ENCODE results near the gene TLCD3B. TPM values are rescaled to one million over a fixed set of nuclear protein-coding genes. Genes with fewer than 3 reads are reported as not detected.

TLCD3B gene
- total and polyA plus RNA-seq, 12 donors = 0.11 to 10.6 (median 0.72) TPM; not detected in 3

DNA sequence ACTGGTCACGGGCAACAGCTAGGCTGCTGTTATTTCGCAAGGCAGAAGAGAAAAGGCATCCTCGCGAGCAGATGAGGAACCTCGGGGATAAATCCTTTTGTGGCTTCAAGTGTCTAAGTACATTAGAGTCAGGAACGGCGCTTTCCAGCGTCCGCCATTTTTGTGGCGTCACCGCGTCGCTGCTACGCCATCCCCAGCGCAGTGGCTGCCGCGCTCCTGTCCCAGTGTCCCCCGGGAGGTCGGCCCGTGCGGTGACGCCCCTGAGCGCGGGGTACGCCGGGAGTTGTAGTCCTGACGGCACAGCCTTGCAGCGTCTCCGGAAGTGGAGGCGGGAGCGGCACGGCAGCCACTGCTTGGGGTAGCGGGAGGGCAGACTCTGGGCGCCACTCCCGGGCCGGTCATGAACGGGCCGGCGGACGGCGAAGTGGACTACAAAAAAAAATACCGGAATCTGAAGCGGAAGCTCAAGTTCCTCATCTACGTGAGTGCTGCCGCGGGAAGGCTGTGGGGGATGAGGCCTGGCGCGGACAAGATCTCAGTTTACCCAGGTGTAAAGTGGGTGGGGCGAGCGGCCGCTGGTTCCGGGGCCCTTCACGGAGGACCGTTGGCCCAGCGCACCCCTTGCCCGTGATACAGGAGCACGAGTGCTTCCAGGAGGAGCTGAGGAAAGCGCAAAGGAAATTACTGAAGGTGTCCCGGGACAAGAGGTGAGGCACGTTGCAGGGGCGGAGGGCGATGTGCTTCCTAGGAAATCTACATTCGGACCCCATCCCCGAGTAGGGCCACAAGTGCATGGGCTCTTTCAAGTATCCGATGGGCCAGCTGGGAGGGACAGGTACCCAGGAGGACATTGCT is 34.9 kb downstream of the TLCD3B start, which contains the start of gene INO80E:
Gene INO80E, plus strand, starts transcription at position 331 of the 855 bp plus-strand sequence. Its CDS starts 70 bp downstream, at position 401.
- peak within 1 kb of the TSS; percentile 82 to 97 (median 94) for H3K27ac ChIP-seq
- intact Hi-C loops (cut with DNase I) = loop anchor here in 1 of 2 donors (10.0 kb wide), 1 partner anchor 71 kb away; the partner anchor contains the start of gene KCTD13
- H3K27me3 ChIP-seq = no peaks in the 10 kb centered on the region
- WGBS, 4 donors = 0% methylated on average over 26 to 65 of the region's 65 CpGs
- peaks cover 17 to 24% of the 10 kb centered on the region in 2 donors for H3K4me1 ChIP-seq (replicated peaks in 1 of 2)
- no peaks in the 10 kb centered on the region for H3K9me3 ChIP-seq (replicated peaks in 1 of 3)
- H3K36me3 ChIP-seq (replicated peaks in 1 of 2) = peaks cover 0 to 29% of the 10 kb centered on the region in 2 donors
- peak within 1 kb of the TSS; percentile 30 to 83 (median 51) for H3K4me3 ChIP-seq
- peak; percentile 98 to 99 (median 99) for DNase-seq
- TF ChIP-seq POLR2A (IDR thresholded peaks at IDR 0.05) = peak in 1 of 2 donors; percentile 65
- TF ChIP-seq, protein P1, sequence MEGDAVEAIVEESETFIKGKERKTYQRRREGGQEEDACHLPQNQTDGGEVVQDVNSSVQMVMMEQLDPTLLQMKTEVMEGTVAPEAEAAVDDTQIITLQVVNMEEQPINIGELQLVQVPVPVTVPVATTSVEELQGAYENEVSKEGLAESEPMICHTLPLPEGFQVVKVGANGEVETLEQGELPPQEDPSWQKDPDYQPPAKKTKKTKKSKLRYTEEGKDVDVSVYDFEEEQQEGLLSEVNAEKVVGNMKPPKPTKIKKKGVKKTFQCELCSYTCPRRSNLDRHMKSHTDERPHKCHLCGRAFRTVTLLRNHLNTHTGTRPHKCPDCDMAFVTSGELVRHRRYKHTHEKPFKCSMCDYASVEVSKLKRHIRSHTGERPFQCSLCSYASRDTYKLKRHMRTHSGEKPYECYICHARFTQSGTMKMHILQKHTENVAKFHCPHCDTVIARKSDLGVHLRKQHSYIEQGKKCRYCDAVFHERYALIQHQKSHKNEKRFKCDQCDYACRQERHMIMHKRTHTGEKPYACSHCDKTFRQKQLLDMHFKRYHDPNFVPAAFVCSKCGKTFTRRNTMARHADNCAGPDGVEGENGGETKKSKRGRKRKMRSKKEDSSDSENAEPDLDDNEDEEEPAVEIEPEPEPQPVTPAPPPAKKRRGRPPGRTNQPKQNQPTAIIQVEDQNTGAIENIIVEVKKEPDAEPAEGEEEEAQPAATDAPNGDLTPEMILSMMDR (IDR thresholded peaks at IDR 0.05) = no peak

DNA sequence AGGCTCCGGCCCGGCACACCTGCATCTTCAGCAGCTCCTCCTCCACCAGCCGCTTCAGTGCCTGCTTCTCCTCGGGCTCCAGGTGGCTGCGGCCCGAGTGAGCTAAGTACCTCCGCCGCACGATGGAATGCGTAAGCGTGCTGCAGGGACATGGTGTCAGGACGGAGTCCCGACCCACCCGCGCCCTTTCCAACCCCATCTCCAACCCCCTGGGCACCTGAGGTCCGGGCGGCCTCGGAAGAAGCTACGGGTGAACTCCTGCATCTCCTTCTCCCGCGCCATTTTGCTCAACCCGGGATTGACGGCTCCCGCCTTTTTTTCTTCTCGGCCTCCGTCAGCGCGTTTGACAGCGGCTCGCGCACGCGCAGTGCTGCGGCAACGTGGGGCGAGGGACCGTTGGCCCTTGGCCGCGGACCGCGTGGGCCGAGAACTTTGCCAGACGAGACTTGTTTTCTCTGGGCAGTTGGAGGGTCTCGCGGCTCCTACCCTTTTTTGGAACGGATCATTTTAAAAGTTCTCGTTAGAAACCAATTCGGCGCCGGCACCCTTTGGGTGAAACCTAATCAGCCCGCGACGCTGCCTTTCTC is 35.7 kb downstream of the TLCD3B start, which contains the start of gene HIRIP3:
Gene HIRIP3, minus strand, starts transcription at position 294 of the 587 bp plus-strand sequence. Its CDS starts 12 bp downstream, at position 282.
- 0 to 1% (median 0%) methylated on average over 29 to 53 of the region's 53 CpGs for WGBS, 4 donors
- Histone ChIP-seq H3K27me3 (no peaks in the 10 kb centered on the region), H3K27ac (peak within 1 kb of the TSS; percentile 82 to 97 (median 94)), H3K4me1 (replicated peaks in 1 of 2) (peaks cover 17 to 24% of the 10 kb centered on the region in 2 donors), H3K4me3 (peak within 1 kb of the TSS; percentile 30 to 83 (median 51)), H3K36me3 (replicated peaks in 1 of 2) (peaks cover 0 to 32% of the 10 kb centered on the region in 2 donors), H3K9me3 (replicated peaks in 1 of 3) (no peaks in the 10 kb centered on the region)
- intact Hi-C loops (cut with DNase I) = loop anchor here in 1 of 2 donors (10.0 kb wide), 1 partner anchor 71 kb away; the partner anchor contains the start of gene KCTD13
- TF ChIP-seq, protein P1 (IDR thresholded peaks at IDR 0.05) = no peak
- no peak for TF ChIP-seq POLR2A (IDR thresholded peaks at IDR 0.05)
- DNase-seq = peak; percentile 82 to 93 (median 90)

DNA sequence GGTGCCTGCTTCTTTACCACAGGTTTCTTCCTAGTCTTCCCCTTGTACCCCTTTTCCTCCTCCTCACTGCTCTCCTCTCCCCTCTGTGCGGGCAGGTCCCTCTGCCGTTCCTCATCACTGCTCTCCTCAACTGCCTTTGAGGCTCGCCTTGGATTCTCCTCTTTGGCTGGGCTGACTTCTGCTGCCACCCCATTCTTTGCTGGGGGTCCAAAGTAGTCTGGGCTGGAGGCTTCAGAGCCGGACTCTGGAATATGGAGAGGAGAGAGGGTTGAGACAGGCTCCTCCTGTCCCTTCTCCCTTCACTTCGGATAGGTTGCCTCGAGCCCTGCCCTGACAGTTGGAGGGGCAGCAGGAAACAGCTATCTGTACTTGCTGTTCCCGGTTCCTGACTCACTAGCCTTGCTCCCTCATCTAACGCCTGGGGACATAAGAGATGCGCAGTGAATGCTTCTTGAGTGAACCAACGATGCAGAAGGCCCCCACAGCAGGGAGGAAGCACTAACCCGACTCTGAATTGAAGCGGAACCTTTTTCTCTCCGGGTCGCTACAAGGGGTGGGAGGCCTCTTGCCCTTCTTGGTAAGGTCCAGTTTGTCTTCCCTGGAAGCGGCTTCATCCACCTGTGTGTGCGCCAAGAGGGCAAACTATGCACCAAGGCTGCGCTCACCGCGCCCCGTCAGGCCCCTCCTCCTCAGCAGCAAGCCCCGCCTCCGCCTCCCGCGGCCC is 36.3 kb downstream of the TLCD3B start:
- Histone ChIP-seq H3K9me3 (replicated peaks in 1 of 3) (no peaks in the 10 kb centered on the region), H3K4me1 (replicated peaks in 1 of 2) (peaks cover 17 to 24% of the 10 kb centered on the region in 2 donors), H3K4me3 (peak overlapping the region in 3 of 4 donors; percentile 44 to 83 (median 58)), H3K36me3 (replicated peaks in 1 of 2) (peaks cover 0 to 38% of the 10 kb centered on the region in 2 donors), H3K27me3 (no peaks in the 10 kb centered on the region), H3K27ac (peak overlapping the region in 4 of 5 donors; percentile 84 to 97 (median 96))
- TF ChIP-seq POLR2A (IDR thresholded peaks at IDR 0.05) = no peak
- TF ChIP-seq, protein P1 (IDR thresholded peaks at IDR 0.05) = no peak
- DNase-seq = peak in 4 of 7 donors; percentile 27 to 63 (median 54)
- 14 to 22% (median 15%) methylated on average over 15 to 24 of the region's 24 CpGs for WGBS, 4 donors
- intact Hi-C loops (cut with DNase I) = loop anchor here in 1 of 2 donors (10.0 kb wide), 1 partner anchor 70 kb away; the partner anchor contains the start of gene KCTD13
